ENCODE measurements around the gene COL1A2. TPM values are rescaled to one million over a fixed set of nuclear protein-coding genes. Genes with fewer than 3 reads are reported as not detected.

The COL1A2 gene
- 7,425 and 10,972 TPM in 2 replicates for total RNA-seq

GRCh38 chr7:94394437-94395140 is at the start of gene COL1A2:
Gene COL1A2, plus strand, starts transcription at chr7:94394895. Its CDS starts 137 bp downstream, at chr7:94395032.

Other genes with a start within 250 kb of the COL1A2 start
- gene CASD1, start 114.9 kb downstream of the COL1A2 start, total RNA-seq = 10.8 and 20.5 TPM in 2 replicates

All from smooth muscle cell of the pulmonary artery (primary cell).